Stimulated activated memory B cell treated with anti-CD40 and anti-IgM and Interleukin-4, amounts not matched to agents 10 μg/mL and 1 μg/mL and 100 μg/mL, for 72 hours (primary cell): ENCODE measurements around the gene TRIM54.
"Not testable (repeated sequence)": the region's sequence is repeated elsewhere in the genome, so short reads cannot be mapped to it uniquely, and the experiment has no call there.

Experiments used
- ATAC-seq: fragments of 150-1000 bp; cut with Tn5 transposase; 2 replicates; pipeline ENCODE4 v1.10.0; 2021
- H3K27ac Mint-ChIP-seq: one replicate; pipeline ENCODE4 v1.8.0; 2022; ENCODE audit warnings: mild to moderate bottlenecking, mixed read lengths
- H3K27me3 Mint-ChIP-seq: one replicate; pipeline ENCODE4 v1.8.0; 2022; ENCODE audit warnings: mixed read lengths
- H3K36me3 Mint-ChIP-seq: one replicate; pipeline ENCODE4 v1.8.0; 2022; ENCODE audit warnings: mixed read lengths
- H3K4me1 Mint-ChIP-seq: one replicate; pipeline ENCODE4 v1.8.0; 2022; ENCODE audit warnings: mixed read lengths
- H3K4me3 Mint-ChIP-seq: one replicate; pipeline ENCODE4 v1.8.0; 2022; ENCODE audit warnings: mild to moderate bottlenecking, moderate library complexity, mixed read lengths
- H3K9me3 Mint-ChIP-seq: one replicate; pipeline ENCODE4 v1.8.0; 2022; ENCODE audit warnings: mixed read lengths

TRIM54 gene

DNA sequence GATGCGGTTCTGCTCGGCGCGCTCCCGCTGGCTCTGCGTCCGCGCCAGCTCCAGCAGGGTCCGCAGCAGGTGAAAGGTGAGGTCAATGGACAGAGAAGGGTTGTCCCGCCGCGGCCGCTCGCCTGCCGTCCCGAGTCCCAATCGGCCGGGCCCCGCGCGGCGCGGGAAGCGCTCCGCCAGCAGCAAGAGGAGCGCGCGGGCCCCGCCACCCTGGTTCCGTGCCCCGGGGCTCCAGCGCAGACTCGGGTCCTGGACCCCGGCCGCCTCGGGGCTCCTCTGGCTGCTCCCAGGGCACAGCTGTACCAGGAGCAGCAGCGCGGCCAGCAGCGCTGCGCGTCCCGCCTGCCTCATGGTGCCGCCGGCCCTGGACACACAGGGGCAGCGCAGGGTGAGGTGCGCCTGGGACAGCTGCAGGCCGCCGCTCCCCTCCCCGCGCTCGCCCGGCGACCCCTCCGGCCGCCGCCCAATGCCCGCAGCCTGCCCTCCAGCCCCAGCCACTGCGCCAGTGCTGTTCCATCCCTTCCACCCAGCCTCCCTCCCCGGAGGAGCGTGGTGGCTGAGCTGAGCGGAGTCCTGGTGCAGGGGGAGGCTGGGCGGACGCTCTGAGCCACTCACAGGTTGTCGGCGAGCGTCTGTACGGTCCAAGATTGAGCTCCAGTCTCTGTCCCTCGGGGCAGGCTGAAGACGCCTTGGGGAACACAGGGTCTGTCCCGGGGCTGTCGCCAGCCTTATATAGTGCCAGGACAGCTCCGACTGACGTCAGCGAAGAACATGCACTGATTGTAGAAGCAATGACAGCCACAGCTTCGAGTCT, 25.5 kb downstream of the TRIM54 start:
- H3K36me3 Mint-ChIP-seq: peaks cover 28% of the 10 kb centered on the region
- no peak overlapping the region for H3K27ac Mint-ChIP-seq
- peak overlapping the region; percentile 55 for H3K4me3 Mint-ChIP-seq
- peaks cover 20% of the 10 kb centered on the region for H3K4me1 Mint-ChIP-seq
- H3K27me3 Mint-ChIP-seq: peaks cover 33% of the 10 kb centered on the region
- H3K9me3 Mint-ChIP-seq: no peaks in the 10 kb centered on the region
- ATAC-seq: no peak

DNA sequence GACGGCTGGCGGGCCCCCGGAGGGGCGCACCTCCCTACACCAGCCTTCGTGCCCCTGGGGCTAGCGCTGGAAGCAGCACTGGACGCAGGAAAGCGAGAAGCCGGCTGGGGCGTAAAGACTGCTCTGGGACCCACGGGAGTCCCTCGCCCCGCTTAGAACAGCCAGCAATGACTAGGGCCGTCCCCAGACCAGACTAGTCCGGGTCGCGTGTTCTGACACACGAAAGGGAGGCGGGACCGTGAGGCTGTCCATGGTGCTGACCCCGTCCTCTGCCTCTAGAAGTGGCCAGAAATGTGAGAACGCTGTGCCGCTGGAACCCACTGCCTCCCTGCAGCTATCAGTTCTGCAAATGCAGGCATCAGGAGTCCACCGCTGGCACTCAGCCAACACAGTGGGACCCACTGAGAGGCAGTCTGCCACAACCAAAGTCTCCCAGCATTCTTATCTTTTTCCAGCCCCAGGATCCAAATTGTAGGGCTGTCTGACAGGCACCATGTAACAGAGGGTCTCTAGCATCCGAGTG, 26.2 kb downstream of the TRIM54 start, which contains the start of gene UCN:
Gene UCN (minus strand): TSS at position 87 of the 523 bp plus-strand sequence. CDS start 550 bp downstream, outside the sequence.
- Mint-ChIP-seq H3K4me1 (peaks cover 16% of the 10 kb centered on the region), H3K4me3 (peak within 1 kb of the TSS; percentile 55), H3K27ac (no peak within 1 kb of the TSS), H3K9me3 (no peaks in the 10 kb centered on the region), H3K27me3 (peaks cover 33% of the 10 kb centered on the region), H3K36me3 (peaks cover 33% of the 10 kb centered on the region)
- ATAC-seq: no peak

GRCh38 chr2:27309651-27310050, 27.4 kb downstream of the TRIM54 start:
- peaks cover 33% of the 10 kb centered on the region for H3K36me3 Mint-ChIP-seq
- H3K4me1 Mint-ChIP-seq: peaks cover 16% of the 10 kb centered on the region
- no peak overlapping the region for H3K27ac Mint-ChIP-seq
- H3K4me3 Mint-ChIP-seq: no peak overlapping the region
- ATAC-seq: no peak
- H3K9me3 Mint-ChIP-seq: no peaks in the 10 kb centered on the region
- H3K27me3 Mint-ChIP-seq: peaks cover 30% of the 10 kb centered on the region

GRCh38 chr2:27312152-27312551, 29.9 kb downstream of the TRIM54 start:
- no peak overlapping the region for H3K4me3 Mint-ChIP-seq
- H3K27ac Mint-ChIP-seq: no peak overlapping the region
- no peak for ATAC-seq
- H3K9me3 Mint-ChIP-seq: no peaks in the 10 kb centered on the region
- peaks cover 51% of the 10 kb centered on the region for H3K36me3 Mint-ChIP-seq
- H3K27me3 Mint-ChIP-seq: peaks cover 5% of the 10 kb centered on the region
- H3K4me1 Mint-ChIP-seq: peaks cover 3% of the 10 kb centered on the region

DNA sequence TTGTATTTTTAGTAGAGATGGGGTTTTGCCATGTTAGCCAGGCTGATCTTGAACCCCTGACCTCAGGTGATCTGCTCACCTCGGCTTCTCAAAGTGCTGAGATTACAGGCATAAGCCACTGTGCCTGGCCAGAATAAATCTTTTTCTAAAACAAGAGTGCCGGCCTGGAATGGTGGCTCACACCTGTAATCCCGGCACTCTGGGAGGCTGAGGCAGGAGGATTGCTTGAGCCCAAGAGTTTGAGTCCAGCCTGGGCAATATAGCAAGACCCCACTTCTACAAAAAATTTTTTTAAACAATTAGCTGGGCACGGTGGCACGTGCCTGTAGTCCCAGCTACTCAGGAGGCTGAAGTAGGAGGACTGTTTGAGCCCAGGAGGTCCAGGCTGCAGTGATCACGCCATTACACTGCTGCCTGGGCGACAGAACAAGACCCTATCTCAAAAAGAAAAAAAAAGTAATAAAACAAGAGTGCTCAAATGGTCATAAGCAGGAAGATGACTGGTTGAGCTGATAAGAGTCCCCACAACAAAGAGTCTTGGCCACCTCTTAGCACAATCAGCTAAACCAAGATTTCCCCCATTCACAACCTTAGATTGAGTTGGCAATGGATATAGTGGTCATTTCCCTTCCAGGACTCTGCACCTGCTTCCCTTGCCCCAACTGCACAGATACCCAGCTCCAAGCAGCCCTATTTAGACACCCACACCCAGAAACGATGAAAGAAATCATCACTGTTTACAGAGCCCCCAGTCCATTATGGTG, 31.8 kb downstream of the TRIM54 start:
- Mint-ChIP-seq H3K27me3 (no peaks in the 10 kb centered on the region), H3K4me1 (no peaks in the 10 kb centered on the region), H3K9me3 (no peaks in the 10 kb centered on the region), H3K36me3 (peaks cover 51% of the 10 kb centered on the region), H3K27ac (no peak overlapping the region), H3K4me3 (no peak overlapping the region)
- ATAC-seq: no peak

- peaks cover 45% of the 10 kb centered on the region for H3K36me3 Mint-ChIP-seq
- H3K4me1 Mint-ChIP-seq: no peaks in the 10 kb centered on the region
- no peak for ATAC-seq
- H3K9me3 Mint-ChIP-seq: no peaks in the 10 kb centered on the region
- no peak overlapping the region for H3K4me3 Mint-ChIP-seq
- H3K27me3 Mint-ChIP-seq: no peaks in the 10 kb centered on the region
- no peak overlapping the region for H3K27ac Mint-ChIP-seq
Observed at GRCh38 chr2:27314709-27315108, 32.5 kb downstream of the TRIM54 start.

DNA sequence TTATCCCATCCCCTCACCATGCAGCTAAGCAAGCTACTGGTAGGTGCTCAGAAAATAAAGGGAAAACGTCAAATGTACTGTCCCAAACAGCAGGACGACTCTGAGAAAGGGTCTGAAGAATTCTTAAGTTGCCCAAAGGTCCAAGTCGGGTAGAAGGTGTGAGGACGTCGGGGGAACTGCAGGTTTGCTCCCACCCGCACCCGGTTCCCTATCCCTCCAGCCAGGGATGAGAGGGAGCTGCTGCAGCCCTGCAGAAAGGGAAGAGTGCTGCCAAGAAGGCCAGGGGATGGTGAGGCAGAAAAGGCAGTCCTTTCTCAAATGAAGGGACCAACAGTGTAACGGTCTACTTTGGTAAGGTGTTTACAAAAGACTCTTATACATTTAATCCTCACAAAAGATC, 32.9 kb downstream of the TRIM54 start:
- ATAC-seq: no peak
- no peak overlapping the region for H3K27ac Mint-ChIP-seq
- H3K4me3 Mint-ChIP-seq: no peak overlapping the region
- no peaks in the 10 kb centered on the region for H3K9me3 Mint-ChIP-seq
- H3K27me3 Mint-ChIP-seq: no peaks in the 10 kb centered on the region
- H3K36me3 Mint-ChIP-seq: peaks cover 41% of the 10 kb centered on the region
- H3K4me1 Mint-ChIP-seq: no peaks in the 10 kb centered on the region

- no peak overlapping the region for H3K4me3 Mint-ChIP-seq
- H3K27me3 Mint-ChIP-seq: no peaks in the 10 kb centered on the region
- H3K9me3 Mint-ChIP-seq: no peaks in the 10 kb centered on the region
- no peak for ATAC-seq
- peaks cover 38% of the 10 kb centered on the region for H3K36me3 Mint-ChIP-seq
- H3K27ac Mint-ChIP-seq: no peak overlapping the region
- H3K4me1 Mint-ChIP-seq: peaks cover 8% of the 10 kb centered on the region
Observed at GRCh38 chr2:27316655-27317412, 34.6 kb downstream of the TRIM54 start.

DNA sequence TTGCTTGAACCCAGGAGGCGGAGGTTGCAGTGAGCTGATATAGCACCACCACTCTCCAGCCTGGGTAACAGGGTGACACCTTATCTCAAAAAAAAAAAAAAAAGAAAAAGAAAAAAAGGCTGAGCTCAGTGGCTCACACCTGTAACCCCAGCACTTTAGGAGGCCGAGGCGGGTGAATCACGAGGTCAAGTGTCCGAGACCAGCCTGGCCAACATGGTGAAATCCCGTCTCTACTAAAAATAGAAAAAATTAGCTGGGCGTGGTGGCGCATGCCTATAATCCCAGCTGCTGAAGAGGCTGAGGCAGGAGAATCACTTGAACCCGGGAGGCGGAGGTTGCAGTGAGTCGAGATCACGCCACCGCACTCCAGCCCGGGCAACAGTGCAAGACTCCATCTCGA, 37.6 kb downstream of the TRIM54 start:
- H3K9me3 Mint-ChIP-seq, H3K27ac Mint-ChIP-seq, H3K4me3 Mint-ChIP-seq, ATAC-seq, H3K27me3 Mint-ChIP-seq: not testable (repeated sequence)
- Mint-ChIP-seq H3K36me3 (peaks cover 22% of the 10 kb centered on the region), H3K4me1 (peaks cover 22% of the 10 kb centered on the region)

DNA sequence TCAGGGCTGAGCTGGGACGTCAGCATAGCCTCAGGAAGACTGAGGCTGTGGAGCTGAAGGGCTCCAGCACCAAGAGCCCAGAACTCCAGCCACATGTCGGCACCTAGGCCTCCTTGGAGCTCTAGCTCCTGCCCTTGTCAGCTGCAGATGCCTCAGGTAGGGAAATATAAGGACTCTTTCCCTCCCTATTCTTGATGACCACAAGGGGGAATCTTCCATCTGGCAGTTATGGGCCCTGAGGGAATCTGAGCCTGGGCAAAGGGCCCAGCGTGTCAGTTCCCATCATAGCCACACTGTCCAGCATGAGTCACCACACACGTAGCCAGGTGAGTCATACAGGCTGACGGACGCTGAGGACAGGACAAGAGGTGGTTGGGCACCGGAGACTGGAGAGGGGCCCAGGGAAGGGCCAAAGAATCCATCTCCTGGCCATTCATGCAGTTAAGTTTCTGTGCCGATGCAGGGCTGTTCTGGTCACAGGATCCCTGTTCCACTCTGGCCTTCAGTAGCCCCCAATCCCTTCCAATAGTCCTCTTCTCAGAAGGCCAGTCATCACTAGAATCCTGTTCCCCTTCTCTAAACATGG, 38.8 kb downstream of the TRIM54 start:
- Mint-ChIP-seq H3K4me1 (peaks cover 22% of the 10 kb centered on the region), H3K4me3 (no peak overlapping the region), H3K27ac (no peak overlapping the region), H3K27me3 (no peaks in the 10 kb centered on the region), H3K36me3 (peaks cover 22% of the 10 kb centered on the region), H3K9me3 (no peaks in the 10 kb centered on the region)
- ATAC-seq: no peak

GRCh38 chr2:27322301-27322765, 40.1 kb downstream of the TRIM54 start:
- peak overlapping the region; percentile 97 for H3K4me3 Mint-ChIP-seq
- no peaks in the 10 kb centered on the region for H3K27me3 Mint-ChIP-seq
- H3K9me3 Mint-ChIP-seq: no peaks in the 10 kb centered on the region
- ATAC-seq: peak; percentile 72
- peak overlapping the region; percentile 99 for H3K27ac Mint-ChIP-seq
- peaks cover 25% of the 10 kb centered on the region for H3K36me3 Mint-ChIP-seq
- H3K4me1 Mint-ChIP-seq: peaks cover 22% of the 10 kb centered on the region

GRCh38 chr2:27322766-27323595, 40.8 kb downstream of the TRIM54 start, which contains the start of gene MPV17:
Gene MPV17, minus strand, starts transcription at chr2:27323097. Its CDS starts 580 bp downstream, at chr2:27322517.
- ATAC-seq: peak; percentile 98
- Mint-ChIP-seq H3K36me3 (peaks cover 30% of the 10 kb centered on the region), H3K9me3 (no peaks in the 10 kb centered on the region), H3K4me1 (peaks cover 22% of the 10 kb centered on the region), H3K27ac (peak within 1 kb of the TSS; percentile 99), H3K27me3 (no peaks in the 10 kb centered on the region), H3K4me3 (peak within 1 kb of the TSS; percentile 97)

GRCh38 chr2:27323596-27324285, 41.5 kb downstream of the TRIM54 start:
- Mint-ChIP-seq H3K27me3 (no peaks in the 10 kb centered on the region), H3K27ac (peak overlapping the region; percentile 99), H3K36me3 (peaks cover 37% of the 10 kb centered on the region), H3K4me1 (peaks cover 22% of the 10 kb centered on the region), H3K9me3 (no peaks in the 10 kb centered on the region), H3K4me3 (peak overlapping the region; percentile 97)
- no peak for ATAC-seq
